HepG2 (cell line): Measurements from ENCODE around the gene NINJ2. TPM values are rescaled to one million over a fixed set of nuclear protein-coding genes. Genes with fewer than 3 reads are reported as not detected.

Source experiments
- ADNP ChIP-seq: sonication (generic); formaldehyde crosslinking; IDR thresholded peaks from 2 replicates; pipeline ENCODE4 v1.4.0; 2020; ENCODE audit warnings: missing genetic modification reagents
- ERF ChIP-seq: IDR thresholded peaks from 2 replicates; pipeline ENCODE4 v1.6.1; 2018; ENCODE audit warnings: missing biosample characterization, missing genetic modification reagents
- GABPB1 ChIP-seq: IDR thresholded peaks from 2 replicates; pipeline ENCODE4 v1.6.1; 2016; ENCODE audit warnings: mild to moderate bottlenecking, missing genetic modification reagents, moderate library complexity, missing compliant biosample characterization
- HES4 ChIP-seq: sonication (generic); formaldehyde crosslinking; IDR thresholded peaks from 2 replicates; pipeline ENCODE4 v1.9.0; 2021; ENCODE audit warnings: mild to moderate bottlenecking, missing genetic modification reagents, borderline replicate concordance
- HNF4A ChIP-seq: sonication (generic); formaldehyde crosslinking; IDR thresholded peaks from 2 replicates; pipeline ENCODE4 v1.4.0; 2020; ENCODE audit warnings: missing genetic modification reagents
- HOXA3 ChIP-seq: sonication (generic); formaldehyde crosslinking; IDR thresholded peaks from 2 replicates; pipeline ENCODE4 v1.5.0; 2020; ENCODE audit warnings: missing genetic modification reagents
- HOXA9 ChIP-seq: sonication (generic); formaldehyde crosslinking; IDR thresholded peaks from 2 replicates; pipeline ENCODE4 v1.8.1; 2022; ENCODE audit warnings: missing genetic modification reagents, mild to moderate bottlenecking, moderate library complexity, borderline replicate concordance
- MIER3 ChIP-seq: IDR thresholded peaks from 2 replicates; pipeline ENCODE4 v1.6.1; 2016; ENCODE audit warnings: missing compliant biosample characterization, borderline replicate concordance
- PHF8 ChIP-seq: sonication (generic); formaldehyde crosslinking; IDR thresholded peaks from 2 replicates; pipeline ENCODE4 v1.5.0; 2020; ENCODE audit warnings: missing genetic modification reagents
- PPARG ChIP-seq: conservative IDR thresholded peaks from 2 replicates; pipeline ENCODE4 v1.6.1; 2016; ENCODE audit warnings: missing biosample characterization, missing genetic modification reagents
- RBAK ChIP-seq: sonication (generic); formaldehyde crosslinking; IDR thresholded peaks from 2 replicates; pipeline ENCODE4 v1.5.1; 2020; ENCODE audit warnings: mild to moderate bottlenecking, missing genetic modification reagents
- SP140L ChIP-seq: sonication (generic); formaldehyde crosslinking; IDR thresholded peaks from 2 replicates; pipeline ENCODE4 v1.4.0; 2020; ENCODE audit warnings: missing genetic modification reagents, borderline replicate concordance
- ZBTB37 ChIP-seq: sonication (generic); formaldehyde crosslinking; IDR thresholded peaks from 2 replicates; pipeline ENCODE4 v1.4.0; 2020; ENCODE audit warnings: mild to moderate bottlenecking, missing genetic modification reagents
- ZNF224 ChIP-seq: sonication (generic); formaldehyde crosslinking; IDR thresholded peaks from 2 replicates; pipeline ENCODE4 v1.5.0; 2020; ENCODE audit warnings: mild to moderate bottlenecking, missing genetic modification reagents
- ZNF264 ChIP-seq: sonication (generic); formaldehyde crosslinking; IDR thresholded peaks from 2 replicates; pipeline ENCODE4 v1.4.0; 2020; ENCODE audit warnings: missing genetic modification reagents
- ZNF282 ChIP-seq: fragments of 450-650 bp; IDR thresholded peaks from 2 replicates; pipeline ENCODE4 v1.6.1; 2018; ENCODE audit not compliant: partially characterized antibody
- ZNF329 ChIP-seq: sonication (generic); formaldehyde crosslinking; IDR thresholded peaks from 2 replicates; pipeline ENCODE4 v1.9.0; 2021; ENCODE audit warnings: low read depth, mild to moderate bottlenecking, missing genetic modification reagents
- ZNF367 ChIP-seq: sonication (generic); formaldehyde crosslinking; IDR thresholded peaks from 2 replicates; pipeline ENCODE4 v1.4.0; 2020; ENCODE audit warnings: missing genetic modification reagents, borderline replicate concordance
- ZNF557 ChIP-seq: sonication (generic); formaldehyde crosslinking; IDR thresholded peaks from 2 replicates; pipeline ENCODE4 v1.4.0; 2020; ENCODE audit warnings: missing genetic modification reagents
- ZNF589 ChIP-seq: sonication (generic); formaldehyde crosslinking; conservative IDR thresholded peaks from 2 replicates; pipeline ENCODE4 v1.8.0; 2022; ENCODE audit warnings: mild to moderate bottlenecking, moderate library complexity, missing genetic modification reagents
- ZNF713 ChIP-seq: sonication (generic); formaldehyde crosslinking; IDR thresholded peaks from 2 replicates; pipeline ENCODE4 v1.4.0; 2020; ENCODE audit warnings: mild to moderate bottlenecking, missing genetic modification reagents
- ZNF747 ChIP-seq: sonication (generic); formaldehyde crosslinking; IDR thresholded peaks from 2 replicates; pipeline ENCODE4 v1.8.1; 2023; ENCODE audit warnings: missing genetic modification reagents, mild to moderate bottlenecking, borderline replicate concordance
- ZNF782 ChIP-seq: sonication (generic); formaldehyde crosslinking; IDR thresholded peaks from 2 replicates; pipeline ENCODE4 v1.4.0; 2020; ENCODE audit warnings: missing genetic modification reagents, mild to moderate bottlenecking, borderline replicate concordance
- ZSCAN21 ChIP-seq: sonication (generic); formaldehyde crosslinking; IDR thresholded peaks from 2 replicates; pipeline ENCODE4 v1.8.0; 2022; ENCODE audit warnings: mild to moderate bottlenecking, missing genetic modification reagents, moderate library complexity, borderline replicate concordance
- polyA plus RNA-seq, 8 experiments: library from polyadenylated mRNA; depleted of rRNA in 3 of 8; stranded (reverse) in 7 of 8; unstranded in 1 of 8; fragments of >200 nt; fragmentation: Illumina TruSeq in 4 of 8; extraction: Trizol in 4 of 8; gene quantifications; 2 replicates each; pipeline versions ENCODE4 v1.2.1 to v1.2.3, GENCODE V29; 2011 to 2016; ENCODE audit warnings: low read depth in 4 of 8, missing spikeins in 1 of 8, mixed read lengths in 1 of 8; ENCODE audit not compliant: insufficient read depth in 1 of 8
- total RNA-seq, 5 experiments: library from RNA; depleted of rRNA; stranded (reverse); fragments of >200 nt; fragmentation: Illumina TruSeq; extraction: Trizol; gene quantifications; 2 replicates each; pipeline ENCODE4 v1.2.3, GENCODE V29; 2016; ENCODE audit warnings: low read depth in 1 of 5
- TF ChIP-seq, protein P1 (sequence below): sonication (generic); formaldehyde crosslinking; IDR thresholded peaks from 2 replicates; pipeline ENCODE4 v1.4.0; 2020; ENCODE audit warnings: missing genetic modification reagents
- TF ChIP-seq, protein P2 (sequence below): sonication (generic); formaldehyde crosslinking; IDR thresholded peaks from 2 replicates; pipeline ENCODE4 v1.5.0; 2020; ENCODE audit warnings: mild to moderate bottlenecking, missing genetic modification reagents

NINJ2 gene
- total and polyA plus RNA-seq, 2 of the 13 experiments (the other 11 are each of a cell fraction or from before 2014, with no cell fraction given), result 0.62 to 3.8 TPM

DNA sequence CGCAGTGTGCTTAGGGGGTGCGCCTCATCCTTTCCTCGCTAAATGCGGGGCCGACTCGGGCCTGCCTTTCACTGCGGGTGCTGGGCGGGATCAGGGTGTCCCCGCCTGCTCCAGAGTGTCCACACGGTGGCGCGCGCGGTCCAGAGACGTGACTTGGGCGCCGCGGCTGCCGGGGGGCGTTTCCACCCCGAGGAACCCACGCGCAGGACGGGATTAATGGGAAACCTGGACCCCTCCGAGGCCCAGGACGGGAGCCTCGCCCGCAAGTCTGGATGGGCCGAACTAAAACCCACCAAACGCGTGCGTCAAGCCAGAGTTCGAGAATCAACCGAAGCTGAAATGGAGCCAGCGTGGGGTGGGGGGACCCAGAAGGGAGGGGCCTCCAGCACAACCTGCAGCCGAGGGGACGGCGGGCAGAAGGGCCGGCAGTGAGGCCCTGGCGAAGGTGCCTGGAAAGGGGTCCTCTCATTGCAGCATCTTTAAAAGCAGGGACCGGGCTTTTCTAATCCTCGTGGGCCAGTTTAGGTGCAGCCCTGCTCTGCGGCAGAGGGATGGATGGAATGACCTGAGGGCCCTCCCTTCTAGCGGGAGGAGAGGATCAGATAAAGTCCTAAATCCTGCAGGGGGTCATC, 93.3 kb downstream of the NINJ2 start (continued):
- peak; percentile 53; the same call in 1 of the 2 replicates for TF ChIP-seq ZNF747
- no peak for TF ChIP-seq HNF4A (CRISPR knock-in tag)
- peak; percentile 84 for TF ChIP-seq HOXA3 (CRISPR knock-in tag)
- no peak; the same call in 1 of the 2 replicates for TF ChIP-seq ZNF329 (CRISPR knock-in tag)
- TF ChIP-seq PHF8 (CRISPR knock-in tag), result peak; percentile 48; the same call in 1 of the 2 replicates
- no peak; the same call in 1 of the 2 replicates for TF ChIP-seq MIER3 (CRISPR knock-in tag)
- 0 out of 2 replicates have a peak, but pooled peaks have one; percentile 51 for TF ChIP-seq ADNP (CRISPR knock-in tag)
- TF ChIP-seq ZNF224, result no peak
- TF ChIP-seq ZNF367 (CRISPR knock-in tag), result no peak
- TF ChIP-seq ZNF713 (CRISPR knock-in tag), result no peak; the same call in 1 of the 2 replicates
- TF ChIP-seq ZNF782, result no peak
- TF ChIP-seq PPARG (CRISPR knock-in tag), result no peak
- TF ChIP-seq, protein P1, sequence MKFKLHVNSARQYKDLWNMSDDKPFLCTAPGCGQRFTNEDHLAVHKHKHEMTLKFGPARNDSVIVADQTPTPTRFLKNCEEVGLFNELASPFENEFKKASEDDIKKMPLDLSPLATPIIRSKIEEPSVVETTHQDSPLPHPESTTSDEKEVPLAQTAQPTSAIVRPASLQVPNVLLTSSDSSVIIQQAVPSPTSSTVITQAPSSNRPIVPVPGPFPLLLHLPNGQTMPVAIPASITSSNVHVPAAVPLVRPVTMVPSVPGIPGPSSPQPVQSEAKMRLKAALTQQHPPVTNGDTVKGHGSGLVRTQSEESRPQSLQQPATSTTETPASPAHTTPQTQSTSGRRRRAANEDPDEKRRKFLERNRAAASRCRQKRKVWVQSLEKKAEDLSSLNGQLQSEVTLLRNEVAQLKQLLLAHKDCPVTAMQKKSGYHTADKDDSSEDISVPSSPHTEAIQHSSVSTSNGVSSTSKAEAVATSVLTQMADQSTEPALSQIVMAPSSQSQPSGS (CRISPR knock-in tag), result peak; percentile 50; the same call in 1 of the 2 replicates
- no peak for TF ChIP-seq SP140L (CRISPR knock-in tag)
- TF ChIP-seq, protein P2, sequence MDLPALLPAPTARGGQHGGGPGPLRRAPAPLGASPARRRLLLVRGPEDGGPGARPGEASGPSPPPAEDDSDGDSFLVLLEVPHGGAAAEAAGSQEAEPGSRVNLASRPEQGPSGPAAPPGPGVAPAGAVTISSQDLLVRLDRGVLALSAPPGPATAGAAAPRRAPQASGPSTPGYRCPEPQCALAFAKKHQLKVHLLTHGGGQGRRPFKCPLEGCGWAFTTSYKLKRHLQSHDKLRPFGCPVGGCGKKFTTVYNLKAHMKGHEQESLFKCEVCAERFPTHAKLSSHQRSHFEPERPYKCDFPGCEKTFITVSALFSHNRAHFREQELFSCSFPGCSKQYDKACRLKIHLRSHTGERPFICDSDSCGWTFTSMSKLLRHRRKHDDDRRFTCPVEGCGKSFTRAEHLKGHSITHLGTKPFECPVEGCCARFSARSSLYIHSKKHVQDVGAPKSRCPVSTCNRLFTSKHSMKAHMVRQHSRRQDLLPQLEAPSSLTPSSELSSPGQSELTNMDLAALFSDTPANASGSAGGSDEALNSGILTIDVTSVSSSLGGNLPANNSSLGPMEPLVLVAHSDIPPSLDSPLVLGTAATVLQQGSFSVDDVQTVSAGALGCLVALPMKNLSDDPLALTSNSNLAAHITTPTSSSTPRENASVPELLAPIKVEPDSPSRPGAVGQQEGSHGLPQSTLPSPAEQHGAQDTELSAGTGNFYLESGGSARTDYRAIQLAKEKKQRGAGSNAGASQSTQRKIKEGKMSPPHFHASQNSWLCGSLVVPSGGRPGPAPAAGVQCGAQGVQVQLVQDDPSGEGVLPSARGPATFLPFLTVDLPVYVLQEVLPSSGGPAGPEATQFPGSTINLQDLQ, result no peak
- TF ChIP-seq ZNF264 (CRISPR knock-in tag), result no peak
- TF ChIP-seq ZNF282, result no peak
- peak; percentile 69 for TF ChIP-seq GABPB1
- peak; percentile 78; the same call in 1 of the 2 replicates for TF ChIP-seq ZNF589 (CRISPR knock-in tag)
- no peak for TF ChIP-seq HOXA9
- 0 out of 2 replicates have a peak, but pooled peaks have one; percentile 28 for TF ChIP-seq ERF (CRISPR knock-in tag)
- TF ChIP-seq ZBTB37, result no peak
- 0 out of 2 replicates have a peak, but pooled peaks have one; percentile 41 for TF ChIP-seq RBAK (CRISPR knock-in tag)
- no peak for TF ChIP-seq HES4 (CRISPR knock-in tag)
- TF ChIP-seq ZSCAN21 (CRISPR knock-in tag), result no peak
- TF ChIP-seq ZNF557, result no peak
